Non-pigmented ciliary epithelial cell (primary cell): ENCODE data around the gene TMEM97.
"Not testable (repeated sequence)": the region's sequence is repeated elsewhere in the genome, so short reads cannot be mapped to it uniquely, and the experiment has no call there.

ENCODE experiments used
- DNase-seq: peaks from one replicate; pipeline ENCODE4 v3.0.0-alpha.2; 2010; ENCODE audit warnings: low read depth

Gene TMEM97

DNA sequence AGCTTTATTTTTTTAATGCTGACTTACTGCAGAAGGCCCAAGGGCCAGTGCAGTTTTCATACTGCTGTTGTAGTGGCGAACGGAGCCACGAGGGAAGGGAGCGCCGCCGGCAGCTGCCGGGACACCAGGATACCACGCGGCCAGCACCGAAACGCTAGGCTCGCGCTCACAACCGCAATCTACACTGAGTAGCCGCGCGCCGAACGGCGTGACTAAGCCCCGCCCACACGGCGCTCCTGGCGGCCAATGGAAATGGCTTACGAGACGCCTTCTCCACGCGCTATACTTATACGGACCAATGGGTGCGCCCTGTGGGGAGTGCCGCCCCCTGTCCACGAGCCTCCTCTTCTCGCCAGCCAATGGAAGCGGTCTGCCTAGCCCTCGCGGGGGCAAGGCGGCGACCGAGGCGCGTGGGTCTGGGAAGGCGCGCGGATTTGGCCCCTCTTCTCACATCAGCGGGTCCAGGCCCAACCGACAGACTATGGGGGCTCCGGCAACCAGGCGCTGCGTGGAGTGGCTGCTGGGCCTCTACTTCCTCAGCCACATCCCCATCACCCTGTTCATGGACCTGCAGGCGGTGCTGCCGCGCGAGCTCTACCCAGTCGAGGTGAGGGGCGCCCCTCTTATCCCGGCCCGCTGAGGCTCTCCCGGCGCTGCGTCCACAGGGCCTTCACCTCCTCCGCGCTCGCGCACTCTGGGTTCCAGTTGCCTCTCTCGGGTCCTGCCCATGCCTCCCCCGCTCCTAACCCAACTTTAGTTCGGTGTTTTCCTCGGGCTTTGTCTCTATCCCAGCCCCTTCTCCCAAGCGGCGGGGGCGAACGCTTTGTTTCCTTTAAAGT lies at the start of gene TMEM97:
Gene TMEM97, plus strand, starts transcription at position 442 of the 839 bp plus-strand sequence. Its CDS starts 40 bp downstream, at position 482.
- peak; percentile 86 for DNase-seq

GRCh38 chr17:28270055-28270454 lies 48.9 kb upstream of the TMEM97 start:
- DNase-seq = no peak

DNA sequence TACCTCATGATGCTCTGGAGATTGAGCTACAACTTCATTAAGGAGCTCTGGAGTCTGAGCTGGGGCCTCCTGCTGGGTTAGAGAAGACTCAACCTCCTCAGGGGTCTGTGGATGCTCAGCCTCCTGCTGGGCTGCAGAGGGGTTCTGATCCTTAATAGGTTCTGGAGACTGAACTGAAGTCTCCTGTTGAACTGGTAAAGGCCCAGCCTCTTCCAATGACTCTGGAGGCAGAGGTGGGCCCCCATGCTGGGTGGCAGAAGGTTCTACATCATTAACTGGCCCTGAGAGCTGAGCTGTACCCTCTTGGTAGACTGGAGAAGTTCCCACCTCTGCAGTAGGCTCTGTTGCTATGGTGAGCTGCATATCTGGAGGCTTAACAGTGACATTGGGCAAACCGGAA lies 48.1 kb upstream of the TMEM97 start:
- DNase-seq = no peak

GRCh38 chr17:28271431-28271830 lies 47.6 kb upstream of the TMEM97 start:
- no peak for DNase-seq

DNA sequence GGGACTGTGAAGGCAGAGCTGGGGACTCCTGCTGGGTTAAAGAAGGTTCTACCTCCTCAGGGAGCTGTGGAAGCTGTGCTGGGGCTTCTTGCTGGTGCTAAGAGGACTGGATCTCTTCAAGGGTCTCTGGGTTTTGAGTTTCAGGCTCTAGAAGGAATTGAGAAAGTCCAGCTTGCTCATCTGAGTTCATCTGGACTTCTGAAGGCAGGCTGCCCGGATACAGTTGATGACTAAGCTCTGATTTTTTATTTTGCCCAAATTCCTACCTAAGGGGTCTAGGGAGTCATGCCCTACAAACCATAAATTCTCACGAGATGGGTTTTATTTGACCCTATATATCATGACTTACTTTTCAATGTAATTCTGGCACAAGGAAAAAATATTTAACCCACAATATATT lies 46.8 kb upstream of the TMEM97 start:
- DNase-seq = no peak

GRCh38 chr17:28273341-28273740 lies 45.7 kb upstream of the TMEM97 start:
- DNase-seq = not testable (repeated sequence)

GRCh38 chr17:28274591-28275265 lies 44.3 kb upstream of the TMEM97 start:
- DNase-seq = no peak

GRCh38 chr17:28276011-28276410 lies 43.0 kb upstream of the TMEM97 start:
- no peak for DNase-seq

DNA sequence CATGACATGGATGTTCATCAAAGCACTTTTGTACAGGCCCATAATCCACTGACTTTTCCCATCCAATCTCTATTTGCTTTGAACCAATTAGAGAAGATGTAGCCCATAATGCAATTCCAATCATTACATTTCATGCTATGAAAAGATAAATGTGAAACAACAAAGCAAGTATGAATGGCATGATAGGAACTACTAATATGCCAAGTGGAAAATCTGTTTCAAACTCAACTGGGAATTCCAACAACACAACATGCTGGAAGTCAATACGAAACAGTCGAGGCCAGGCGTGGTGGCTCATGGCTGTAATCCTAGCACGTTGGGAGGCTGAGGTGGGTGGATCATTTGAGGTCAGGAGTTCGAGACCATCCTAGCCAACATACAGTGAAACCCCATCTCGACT lies 39.6 kb upstream of the TMEM97 start:
- peak; percentile 37 for DNase-seq

- DNase-seq = no peak
Observed at GRCh38 chr17:28280826-28281225, 38.2 kb upstream of the TMEM97 start.

DNA sequence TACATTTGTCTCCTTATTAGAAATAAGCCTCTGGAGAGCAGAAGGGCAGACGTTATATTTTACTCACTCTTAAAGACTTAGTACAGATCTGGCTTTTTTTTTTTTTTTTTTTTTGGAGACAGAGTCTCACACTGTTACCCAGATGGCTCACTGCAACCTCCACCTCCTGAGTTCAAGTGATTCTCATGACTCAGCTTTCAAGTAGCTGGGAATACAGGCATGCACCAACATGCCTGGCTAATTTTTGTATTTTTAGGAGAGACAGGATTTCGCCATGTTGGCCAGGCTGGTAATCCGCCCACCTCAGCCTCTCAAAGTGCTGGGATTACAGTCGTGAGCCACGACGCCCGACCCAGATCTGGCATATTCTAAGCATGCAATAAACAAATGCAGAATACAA lies 36.4 kb upstream of the TMEM97 start:
- peak; percentile 76 for DNase-seq

DNA sequence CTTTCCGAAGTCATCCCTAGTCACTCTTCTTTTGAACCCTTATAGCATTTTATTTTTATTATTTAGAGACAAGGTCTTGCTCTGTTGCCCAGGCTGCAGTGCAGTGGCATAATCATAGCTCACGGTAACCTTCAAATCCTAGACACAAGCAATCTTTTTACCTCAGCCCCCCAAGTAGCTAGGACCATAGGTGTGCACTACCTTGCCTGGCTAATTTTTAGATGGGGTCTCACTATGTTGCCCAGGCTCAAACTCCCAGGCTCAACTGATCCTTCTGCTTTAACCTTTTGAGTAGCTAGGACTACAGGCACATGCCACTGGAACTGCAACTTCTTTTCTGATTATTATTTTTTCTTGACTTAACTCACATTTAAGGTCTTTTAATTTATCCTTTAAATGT lies 33.0 kb upstream of the TMEM97 start:
- DNase-seq = no peak

DNA sequence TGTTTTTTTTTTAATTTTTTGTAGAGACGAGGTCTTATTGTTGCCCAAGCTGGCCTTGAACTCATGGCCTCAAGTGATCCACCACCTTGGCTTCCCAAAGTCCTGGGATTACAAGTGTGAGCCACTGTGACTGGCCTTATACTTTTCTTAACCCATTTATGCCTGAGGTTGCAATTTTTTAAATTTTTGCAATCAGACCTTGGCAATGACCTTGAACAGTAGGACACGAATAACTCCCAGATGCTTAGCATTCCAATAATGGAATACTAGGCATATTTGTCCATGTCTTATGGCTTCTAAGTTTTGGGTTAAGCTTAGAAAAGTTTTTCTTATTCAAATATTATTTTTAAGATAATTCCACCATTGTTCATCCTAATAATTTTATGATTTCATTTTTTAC lies 28.3 kb upstream of the TMEM97 start:
- DNase-seq = no peak

GRCh38 chr17:28291780-28292330 lies 27.1 kb upstream of the TMEM97 start:
- DNase-seq = no peak

GRCh38 chr17:28292878-28293277 lies 26.1 kb upstream of the TMEM97 start:
- not testable (repeated sequence) for DNase-seq

- DNase-seq = no peak
Observed at GRCh38 chr17:28293994-28294393, 25.0 kb upstream of the TMEM97 start.

- no peak for DNase-seq
Observed at GRCh38 chr17:28295677-28296578, 23.1 kb upstream of the TMEM97 start.

GRCh38 chr17:28298449-28298848 lies 20.6 kb upstream of the TMEM97 start:
- DNase-seq = no peak

DNA sequence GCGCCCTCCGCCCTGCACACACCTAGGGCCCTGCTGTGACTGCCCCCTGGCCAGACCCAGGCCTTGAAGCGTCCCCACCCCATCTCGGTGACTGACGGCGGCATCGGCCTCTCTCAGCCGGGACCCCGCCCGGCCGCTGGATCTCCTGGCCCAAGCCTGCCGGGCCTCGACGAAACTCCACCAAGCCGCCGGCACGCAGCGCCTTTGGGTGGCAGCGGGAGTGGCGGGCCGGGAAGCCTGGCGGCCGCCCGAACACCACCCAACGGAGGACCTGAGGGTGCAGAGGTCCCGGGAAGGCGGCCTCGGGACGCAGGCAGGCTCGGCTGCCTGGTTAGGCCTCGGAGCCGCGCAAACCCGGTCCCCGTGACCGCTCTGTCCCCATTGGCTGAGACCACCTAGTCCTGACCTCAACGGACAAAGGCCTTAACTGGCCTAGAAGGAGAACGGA lies 12.0 kb upstream of the TMEM97 start:
- no peak for DNase-seq

GRCh38 chr17:28313841-28314240 lies 5.2 kb upstream of the TMEM97 start:
- no peak for DNase-seq

DNA sequence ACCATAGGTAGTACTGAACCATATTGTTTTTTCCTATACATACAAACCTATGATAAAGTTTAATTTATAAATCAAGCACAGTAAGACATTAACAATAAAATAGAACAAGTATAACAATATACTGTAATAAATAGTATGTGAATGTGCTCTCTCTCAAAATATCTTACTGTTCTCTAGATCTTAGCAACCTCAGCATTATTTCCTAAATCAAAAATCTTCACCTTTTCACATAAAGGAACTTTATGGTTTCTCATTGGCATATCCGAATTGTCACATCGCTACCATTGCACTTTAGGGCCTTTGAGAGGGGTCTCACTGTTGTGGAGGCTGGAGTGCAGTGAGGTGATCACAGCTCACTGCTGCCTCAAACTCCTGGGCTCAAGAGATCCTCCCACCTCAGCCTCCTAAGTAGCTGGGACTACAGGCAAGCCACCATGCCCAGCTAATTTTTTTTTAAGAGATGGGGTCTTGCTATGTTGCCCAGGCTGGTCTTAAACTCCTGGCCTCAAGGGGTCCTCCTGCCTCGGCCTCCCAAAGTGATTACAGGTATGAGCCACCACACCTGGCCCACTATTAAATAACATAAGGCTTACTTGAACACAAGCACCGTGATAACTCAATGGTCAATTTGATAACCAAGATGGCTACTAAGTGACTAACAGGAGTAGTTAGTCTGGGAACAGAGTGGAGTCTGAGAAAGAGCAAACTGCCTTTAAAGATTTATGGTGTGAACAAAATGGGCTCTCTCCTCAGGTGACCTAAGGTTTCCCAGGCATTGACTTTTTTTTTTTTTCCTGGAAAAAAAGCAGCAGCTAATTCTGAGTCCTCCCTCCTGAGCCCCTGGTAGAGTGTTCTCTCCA lies 2.9 kb upstream of the TMEM97 start:
- no peak for DNase-seq
